GM19395 (cell line): Measurements from ENCODE around the gene ATP1A4.

Source experiments
- ATAC-seq: cut with Tn5 transposase; IDR thresholded peaks from one replicate; pipeline ENCODE4 v1.9.1; 2021; ENCODE audit warnings: mild to moderate bottlenecking, moderate library complexity; ENCODE audit not compliant: unreplicated experiment

ATP1A4 gene

GRCh38 chr1:160169553-160170399 is 18.4 kb downstream of the ATP1A4 start:
- ATAC-seq: peak; percentile 82

GRCh38 chr1:160171354-160171753 is 20.0 kb downstream of the ATP1A4 start:
- ATAC-seq: no peak

- ATAC-seq: no peak
Observed at GRCh38 chr1:160171980-160172379, 20.6 kb downstream of the ATP1A4 start.

- ATAC-seq: no peak
Observed at GRCh38 chr1:160177231-160177630, 25.8 kb downstream of the ATP1A4 start.

GRCh38 chr1:160177667-160178066 is 26.3 kb downstream of the ATP1A4 start:
- no peak for ATAC-seq

- ATAC-seq: no peak
Observed at GRCh38 chr1:160178731-160179130, 27.3 kb downstream of the ATP1A4 start.

GRCh38 chr1:160179336-160179735 is 27.9 kb downstream of the ATP1A4 start:
- no peak for ATAC-seq

- ATAC-seq: no peak
Observed at GRCh38 chr1:160186246-160186645, 34.8 kb downstream of the ATP1A4 start.

- no peak for ATAC-seq
Observed at GRCh38 chr1:160186729-160187128, 35.3 kb downstream of the ATP1A4 start.

- no peak for ATAC-seq
Observed at GRCh38 chr1:160187407-160187806, 36.0 kb downstream of the ATP1A4 start.

- no peak for ATAC-seq
Observed at GRCh38 chr1:160188341-160188740, 36.9 kb downstream of the ATP1A4 start.

- ATAC-seq: no peak
Observed at GRCh38 chr1:160189649-160190625, 38.5 kb downstream of the ATP1A4 start, which contains the start of gene CASQ1. Gene CASQ1 (plus strand): TSS chr1:160190575. CDS start chr1:160190752, 177 bp downstream.

GRCh38 chr1:160191756-160192155 is 40.4 kb downstream of the ATP1A4 start:
- no peak for ATAC-seq

- ATAC-seq: no peak
Observed at GRCh38 chr1:160192234-160192633, 40.8 kb downstream of the ATP1A4 start.

- no peak for ATAC-seq
Observed at GRCh38 chr1:160193091-160193819, 41.9 kb downstream of the ATP1A4 start.

- no peak for ATAC-seq
Observed at GRCh38 chr1:160193832-160194736, 42.7 kb downstream of the ATP1A4 start.

GRCh38 chr1:160194737-160195059 is 43.3 kb downstream of the ATP1A4 start:
- ATAC-seq: no peak

- no peak for ATAC-seq
Observed at GRCh38 chr1:160196143-160196542, 44.7 kb downstream of the ATP1A4 start.

GRCh38 chr1:160197231-160197630 is 45.8 kb downstream of the ATP1A4 start:
- no peak for ATAC-seq

- no peak for ATAC-seq
Observed at GRCh38 chr1:160200786-160201185, 49.4 kb downstream of the ATP1A4 start.
